Right forelimb (tissue), 1 donor: ENCODE data around the gene CLECL1.
"Not testable (repeated sequence)": the region's sequence is repeated elsewhere in the genome, so short reads cannot be mapped to it uniquely, and the experiment has no call there.

Experiments used
- DNase-seq: peaks from one replicate; pipeline ENCODE4 v3.0.0-alpha.2; 2018

Gene CLECL1

DNA sequence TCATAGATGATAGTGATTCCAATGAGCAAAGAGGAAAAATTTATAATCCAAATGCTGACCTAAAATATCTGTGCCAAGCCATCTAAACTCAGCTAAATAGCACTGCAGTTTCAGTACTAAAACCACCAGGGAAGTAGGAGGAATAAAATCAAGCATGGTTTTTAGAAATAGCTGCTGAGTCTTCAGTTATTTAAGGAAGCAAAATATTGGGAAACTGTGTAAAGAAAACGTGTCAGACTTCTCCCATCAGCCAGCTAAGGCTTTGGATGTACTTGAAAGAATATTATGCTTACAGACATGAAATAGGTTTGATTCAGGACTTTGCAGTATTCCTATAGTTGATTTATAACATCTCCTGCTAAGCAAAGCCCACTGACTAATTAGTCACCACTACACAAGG lies 38.7 kb downstream of the CLECL1 start:
- DNase-seq = no peak

- DNase-seq = no peak
Observed at GRCh38 chr12:9692909-9693308, 40.0 kb downstream of the CLECL1 start.

DNA sequence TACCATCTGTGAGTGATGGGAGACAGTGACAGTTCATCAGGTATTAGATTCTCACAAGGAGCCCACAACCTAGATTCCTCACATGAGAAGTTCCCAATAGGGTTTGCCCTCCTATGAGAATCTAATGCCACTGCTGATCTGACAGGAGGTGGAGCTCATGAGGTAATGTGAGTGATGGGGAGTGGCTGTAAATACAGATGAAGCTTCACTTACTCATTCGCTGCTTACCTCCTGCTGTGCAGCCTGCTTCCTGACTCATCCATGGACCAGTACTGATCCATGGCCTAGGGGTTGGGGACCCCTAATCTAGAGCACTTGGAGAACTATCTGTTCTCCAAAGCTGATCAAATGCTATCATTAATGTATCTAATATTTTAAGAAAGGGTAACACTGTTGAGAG lies 45.7 kb downstream of the CLECL1 start:
- no peak for DNase-seq

- no peak for DNase-seq
Observed at GRCh38 chr12:9685915-9686314, 47.0 kb downstream of the CLECL1 start.

GRCh38 chr12:9685366-9685765 lies 47.5 kb downstream of the CLECL1 start:
- not testable (repeated sequence) for DNase-seq

DNA sequence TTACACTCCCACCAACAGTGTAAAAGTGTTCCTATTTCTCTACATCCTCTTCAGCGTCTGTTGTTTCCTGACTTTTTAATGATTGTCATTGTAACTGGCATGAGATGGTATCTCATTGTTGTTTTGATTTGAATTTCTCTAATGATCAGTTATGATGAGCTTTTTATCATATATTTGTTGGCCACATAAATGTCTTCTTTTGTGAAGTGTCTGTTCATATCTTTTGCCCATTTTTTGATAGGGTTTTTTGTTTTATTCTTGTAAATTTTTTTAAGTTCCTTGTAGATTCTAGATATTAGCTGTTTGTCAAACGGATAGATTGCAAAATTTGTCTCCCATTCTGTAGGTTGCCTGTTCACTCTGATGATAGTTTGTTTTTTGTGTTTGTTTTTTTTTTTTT lies 49.9 kb downstream of the CLECL1 start:
- not testable (repeated sequence) for DNase-seq

GRCh38 chr12:9682508-9682907 lies 50.4 kb downstream of the CLECL1 start:
- not testable (repeated sequence) for DNase-seq

DNA sequence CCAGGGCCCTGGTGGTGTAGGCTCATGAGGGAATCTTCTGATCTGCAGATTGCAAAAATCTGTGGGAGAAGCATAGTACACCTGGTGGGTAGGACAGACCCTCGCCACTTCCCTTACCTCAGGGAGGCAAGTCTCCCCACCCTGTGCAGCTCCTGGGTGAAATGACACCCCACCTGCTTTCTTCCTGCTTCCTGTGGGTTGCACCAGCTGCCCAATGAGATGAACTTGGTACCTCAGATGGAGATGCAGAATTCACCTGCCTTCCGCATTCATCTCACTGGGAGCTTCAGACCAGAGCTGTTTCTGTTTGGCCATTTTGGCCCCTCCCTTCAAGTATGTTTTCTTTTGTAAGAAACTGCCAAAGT lies 58.7 kb downstream of the CLECL1 start:
- no peak for DNase-seq

GRCh38 chr12:9673404-9674225 lies 59.3 kb downstream of the CLECL1 start:
- DNase-seq = no peak
